Lung (tissue), 12 donors: Measurements from ENCODE around the gene AGAP1. TPM values are rescaled to one million over a fixed set of nuclear protein-coding genes. Genes with fewer than 3 reads are reported as not detected.
"Not testable (repeated sequence)": the region's sequence is repeated elsewhere in the genome, so short reads cannot be mapped to it uniquely, and the experiment has no call there.

Source experiments
- ATAC-seq: fragments of 200-7000 bp; cut with Tn5 transposase; one replicate; pipeline ENCODE4 v1.9.1; 2020; ENCODE audit warnings: moderate number of reproducible peaks; ENCODE audit not compliant: insufficient read depth, low FRiP score
- DNase-seq, 3 donors: peaks; one replicate each; pipeline ENCODE4 v3.0.0-alpha.2; 2013 to 2017
- H3K27ac ChIP-seq, 2 donors: one replicate each; pipeline ENCODE4 v1.5.1; 2013; ENCODE audit warnings: mild to moderate bottlenecking in 2 of 2, moderate library complexity in 2 of 2, control low read depth in 1 of 2, inconsistent platforms in 1 of 2, low read depth in 1 of 2, low read length in 1 of 2
- H3K27me3 ChIP-seq, 3 donors: one replicate each; pipeline ENCODE4 v1.5.1; 2013; ENCODE audit warnings: low read length in 2 of 3; ENCODE audit not compliant: control insufficient read depth in 3 of 3, insufficient read depth in 3 of 3
- H3K36me3 ChIP-seq, 4 donors: one replicate each; pipeline ENCODE4 v1.5.1; 2013; ENCODE audit warnings: low read length in 4 of 4, mild to moderate bottlenecking in 1 of 4, moderate library complexity in 1 of 4; ENCODE audit not compliant: control insufficient read depth in 4 of 4, insufficient read depth in 4 of 4
- H3K4me1 ChIP-seq, 5 donors: one replicate each; pipeline ENCODE4 v1.5.1; 2013; ENCODE audit warnings: low read length in 5 of 5, mild to moderate bottlenecking in 2 of 5, moderate library complexity in 1 of 5; ENCODE audit not compliant: control insufficient read depth in 5 of 5, insufficient read depth in 5 of 5
- H3K4me3 ChIP-seq: one replicate; pipeline ENCODE4 v1.5.1; 2013; ENCODE audit warnings: mild to moderate bottlenecking, control low read depth, moderate library complexity
- H3K9ac ChIP-seq, 2 donors: one replicate each; pipeline ENCODE4 v1.5.1; 2013; ENCODE audit warnings: low read length in 2 of 2, control low read depth in 1 of 2; ENCODE audit not compliant: insufficient read depth in 1 of 2
- H3K9me3 ChIP-seq, 4 donors: one replicate each; pipeline ENCODE4 v1.5.1; 2013; ENCODE audit warnings: low read length in 3 of 4, mild to moderate bottlenecking in 1 of 4, moderate library complexity in 1 of 4; ENCODE audit not compliant: control insufficient read depth in 4 of 4, insufficient read depth in 3 of 4
- WGBS, 2 donors: extraction: QIAGEN DNeasy Blood & Tissue Kit; methylation state at CpG; one replicate each; pipeline ENCODE4 v1.1.7; 2013; 5-methylcytosine and 5-hydroxymethylcytosine counted together
- polyA plus RNA-seq, 2 donors: library from polyadenylated mRNA; stranded (reverse); fragments of 200-250 nt; gene quantifications; one replicate each; pipeline ENCODE4 v1.2.1, GENCODE V29; 2013
- total RNA-seq, 2 donors: library from RNA; depleted of rRNA in 1 of 2; stranded (reverse); fragments of >200 nt in 1 of 2; gene quantifications; one replicate each; pipeline ENCODE4 v1.2.1, GENCODE V29; 2014 to 2021
- TF ChIP-seq, protein P1 (sequence below): IDR thresholded peaks from 2 replicates; pipeline ENCODE4 v1.5.1; 2012; ENCODE audit warnings: mild to moderate bottlenecking; ENCODE audit errors: control extremely low read depth, extremely low read depth
- donor health status: control.
- donor health status: control.
- donor health status: Bipolar disorder and iron deficiency.
- donor health status: healthy.
- donor health status: DM: yes; HTN: yes; CAD: no.

AGAP1 gene
- total and polyA plus RNA-seq, 4 donors = 6.6 to 39.4 (median 20.2) TPM

DNA sequence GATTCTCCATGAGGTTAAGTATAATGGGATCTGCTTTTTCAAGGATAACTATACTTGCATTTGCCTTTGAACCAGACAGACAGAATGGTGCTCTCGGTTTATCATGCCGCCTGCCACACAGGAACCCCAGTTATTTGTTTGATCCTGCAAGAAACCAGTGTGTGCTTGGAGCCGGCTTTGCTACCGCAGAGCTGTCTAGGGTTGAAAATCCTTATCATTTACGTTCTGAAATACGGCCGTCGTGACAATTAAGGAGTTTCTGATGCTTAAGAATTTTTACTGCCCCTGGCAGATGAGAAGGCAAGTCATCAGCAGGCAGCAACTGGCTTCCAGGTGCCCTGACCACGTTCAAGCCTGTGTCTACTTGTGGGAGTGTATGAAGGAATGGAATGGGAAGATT lies 562.3 kb downstream of the AGAP1 start:
- TF ChIP-seq, protein P1, sequence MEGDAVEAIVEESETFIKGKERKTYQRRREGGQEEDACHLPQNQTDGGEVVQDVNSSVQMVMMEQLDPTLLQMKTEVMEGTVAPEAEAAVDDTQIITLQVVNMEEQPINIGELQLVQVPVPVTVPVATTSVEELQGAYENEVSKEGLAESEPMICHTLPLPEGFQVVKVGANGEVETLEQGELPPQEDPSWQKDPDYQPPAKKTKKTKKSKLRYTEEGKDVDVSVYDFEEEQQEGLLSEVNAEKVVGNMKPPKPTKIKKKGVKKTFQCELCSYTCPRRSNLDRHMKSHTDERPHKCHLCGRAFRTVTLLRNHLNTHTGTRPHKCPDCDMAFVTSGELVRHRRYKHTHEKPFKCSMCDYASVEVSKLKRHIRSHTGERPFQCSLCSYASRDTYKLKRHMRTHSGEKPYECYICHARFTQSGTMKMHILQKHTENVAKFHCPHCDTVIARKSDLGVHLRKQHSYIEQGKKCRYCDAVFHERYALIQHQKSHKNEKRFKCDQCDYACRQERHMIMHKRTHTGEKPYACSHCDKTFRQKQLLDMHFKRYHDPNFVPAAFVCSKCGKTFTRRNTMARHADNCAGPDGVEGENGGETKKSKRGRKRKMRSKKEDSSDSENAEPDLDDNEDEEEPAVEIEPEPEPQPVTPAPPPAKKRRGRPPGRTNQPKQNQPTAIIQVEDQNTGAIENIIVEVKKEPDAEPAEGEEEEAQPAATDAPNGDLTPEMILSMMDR = no peak

DNA sequence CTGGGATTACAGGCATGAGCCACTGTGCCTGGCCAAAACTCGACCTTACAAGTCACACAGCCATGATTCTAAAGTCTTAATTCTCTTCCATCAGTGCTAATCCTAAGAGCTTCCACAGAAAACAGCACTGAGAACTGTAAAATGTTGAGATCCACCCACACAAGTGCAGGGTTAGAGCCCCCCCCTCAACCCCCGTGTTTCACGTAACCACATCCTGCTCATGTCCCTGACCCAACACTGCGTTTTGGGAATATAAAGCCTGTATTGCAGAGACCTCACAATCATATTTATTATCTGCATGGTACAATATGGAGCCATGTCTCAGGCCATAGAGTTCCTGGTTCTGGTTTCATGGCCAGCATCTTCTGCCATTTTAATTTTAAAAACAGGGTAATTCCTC lies 563.5 kb downstream of the AGAP1 start:
- WGBS, 2 donors = 78 to 85% methylated on average over 4 of the region's 4 CpGs
- no peak for ATAC-seq
- peaks cover 0 to 10% (median 2%) of the 10 kb centered on the region in 4 donors for H3K36me3 ChIP-seq

More for the DNA sequence above, 562.3 kb downstream of the AGAP1 start:
- ATAC-seq (no peak), DNase-seq (no peak)
- H3K27me3 ChIP-seq = no peaks in the 10 kb centered on the region
- H3K27ac ChIP-seq = no peak overlapping the region
- peaks cover 0 to 7% (median 1%) of the 10 kb centered on the region in 4 donors for H3K9me3 ChIP-seq
- H3K4me1 ChIP-seq = peaks cover 0 to 2% (median 0%) of the 10 kb centered on the region in 5 donors
- no peak overlapping the region for H3K9ac ChIP-seq
- no peak overlapping the region for H3K4me3 ChIP-seq
- 91 to 95% methylated on average over 9 of the region's 9 CpGs for WGBS, 2 donors
- H3K36me3 ChIP-seq = peaks cover 0 to 10% (median 4%) of the 10 kb centered on the region in 4 donors

GRCh38 chr2:236061497-236061896 lies 567.7 kb downstream of the AGAP1 start:
- Histone ChIP-seq H3K36me3 (peaks cover 0 to 10% (median 2%) of the 10 kb centered on the region in 4 donors), H3K27ac (no peak overlapping the region), H3K9me3 (peaks cover 0 to 7% (median 1%) of the 10 kb centered on the region in 4 donors), H3K4me1 (no peaks in the 10 kb centered on the region), H3K9ac (no peak overlapping the region), H3K27me3 (no peaks in the 10 kb centered on the region), H3K4me3 (no peak overlapping the region)
- ATAC-seq = no peak
- TF ChIP-seq, protein P1 = no peak
- DNase-seq = no peak
- 57 to 75% methylated on average over 9 of the region's 9 CpGs for WGBS, 2 donors

More for the DNA sequence above, 563.5 kb downstream of the AGAP1 start:
- Histone ChIP-seq H3K4me3 (no peak overlapping the region), H3K9ac (no peak overlapping the region), H3K4me1 (peaks cover 0 to 2% (median 0%) of the 10 kb centered on the region in 5 donors), H3K27ac (no peak overlapping the region), H3K27me3 (no peaks in the 10 kb centered on the region), H3K9me3 (peaks cover 0 to 7% (median 1%) of the 10 kb centered on the region in 4 donors)
- no peak for DNase-seq
- TF ChIP-seq, protein P1 = no peak

DNA sequence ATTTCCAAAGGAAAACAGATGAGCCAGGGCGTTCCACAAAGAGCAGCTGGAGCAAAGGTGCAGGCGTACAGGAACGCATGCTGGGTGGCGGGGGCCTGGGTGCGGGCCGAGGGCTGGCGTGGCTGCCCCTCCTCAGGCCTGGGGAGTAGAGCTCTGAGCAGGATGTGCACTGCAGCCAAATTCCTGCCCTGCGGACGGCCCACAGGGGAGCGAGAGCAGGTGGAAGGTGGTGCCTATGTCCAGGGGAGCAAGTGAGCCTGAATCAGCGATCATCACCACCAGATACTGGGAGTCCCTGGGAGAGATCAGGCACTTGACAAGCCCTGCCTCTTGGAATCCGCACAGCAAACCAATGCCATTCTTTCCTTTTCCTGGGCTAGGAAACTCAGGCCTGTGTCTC lies 568.1 kb downstream of the AGAP1 start:
- ATAC-seq (no peak), DNase-seq (no peak)
- Histone ChIP-seq H3K27me3 (no peaks in the 10 kb centered on the region), H3K27ac (no peak overlapping the region), H3K4me1 (no peaks in the 10 kb centered on the region), H3K36me3 (peaks cover 0 to 10% (median 2%) of the 10 kb centered on the region in 4 donors), H3K9ac (no peak overlapping the region), H3K9me3 (peaks cover 0 to 7% (median 0%) of the 10 kb centered on the region in 4 donors), H3K4me3 (no peak overlapping the region)
- TF ChIP-seq, protein P1 = no peak
- 87 to 92% methylated on average over 12 of the region's 12 CpGs for WGBS, 2 donors

DNA sequence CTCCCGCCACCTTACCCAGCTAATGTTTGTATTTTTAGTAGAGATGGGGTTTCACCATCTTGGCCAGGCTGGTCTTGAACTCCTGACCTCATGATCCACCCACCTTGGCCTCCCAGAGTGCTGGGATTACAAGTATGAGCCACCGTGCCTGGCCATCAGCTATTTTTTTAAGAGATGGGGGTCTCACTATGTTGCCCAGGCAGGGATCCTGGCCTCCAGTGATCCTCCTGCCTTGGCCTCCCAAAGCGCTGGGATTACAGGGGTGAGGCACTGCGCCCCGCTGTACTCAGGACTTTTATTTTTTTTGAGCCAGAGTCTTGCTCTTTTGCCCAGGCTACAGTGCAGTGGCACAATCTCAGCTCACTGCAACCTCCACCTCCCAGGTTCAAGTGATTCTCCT lies 569.0 kb downstream of the AGAP1 start:
- H3K27me3 ChIP-seq, ATAC-seq, H3K4me3 ChIP-seq, H3K9me3 ChIP-seq, H3K36me3 ChIP-seq, H3K4me1 ChIP-seq, DNase-seq, H3K27ac ChIP-seq, H3K9ac ChIP-seq: not testable (repeated sequence)
- WGBS, 2 donors = 93 to 95% methylated on average over 5 of the region's 5 CpGs
